Endothelial cell of umbilical vein (primary cell): ENCODE measurements around the gene GRIFIN. TPM values are rescaled to one million over a fixed set of nuclear protein-coding genes. Genes with fewer than 3 reads are reported as not detected.

ENCODE experiments used
- BruUV-seq: library from RNA; stranded (reverse); fragments of 400-500 nt; replicated peaks from 2 replicates; lab custom pipeline; 2021; lab: Mats Ljungman, UMichigan
- CTCF ChIA-PET: fragments of 300-600, 350-600 bp; sonication (Branson Sonifier 250); formaldehyde crosslinking; loops from one replicate; lab custom pipeline; 2021; ENCODE audit warnings: antibody characterized with exemption, inconsistent platforms; lab: Charles Lee
- POLR2A ChIA-PET: fragments of 300-600, 350-600 bp; sonication (Branson Sonifier 250); formaldehyde crosslinking; loops from one replicate; lab custom pipeline; 2021; ENCODE audit warnings: antibody characterized with exemption, inconsistent platforms; lab: Charles Lee
- DNase-seq: peaks from one replicate; pipeline ENCODE4 v3.0.0-alpha.2; 2011; ENCODE audit warnings: low read depth, low spot score
- FAIRE-seq: peaks from 2 replicates; lab custom pipeline; 2011; peaks lifted over from hg19 to GRCh38; lab: Jason Lieb, UNC
- H2AFZ ChIP-seq: 2 replicates; pipeline ENCODE4 v1.6.0; 2012; ENCODE audit warnings: low read depth, low read length, control low read depth, inconsistent platforms
- H3K27ac ChIP-seq: 2 replicates; pipeline ENCODE4 v1.5.1; 2011; ENCODE audit warnings: low read depth, mild to moderate bottlenecking, control low read depth, low read length, moderate library complexity; ENCODE audit not compliant: insufficient read depth
- H3K27me3 ChIP-seq, 2 experiments: 2 replicates each; pipeline versions ENCODE4 v1.6.0 to v1.6.1; 2011; ENCODE audit warnings: low read length in 2 of 2, mixed read lengths in 1 of 2; ENCODE audit not compliant: control insufficient read depth in 2 of 2, insufficient read depth in 2 of 2
- H3K36me3 ChIP-seq, 2 experiments: 2 replicates in 1 of 2; 3 replicates in 1 of 2; pipeline ENCODE4 v1.5.1; 2011; ENCODE audit warnings: low read length in 2 of 2, mild to moderate bottlenecking in 1 of 2, moderate library complexity in 1 of 2; ENCODE audit not compliant: control insufficient read depth in 2 of 2, insufficient read depth in 2 of 2; ENCODE audit errors: extremely low read depth in 1 of 2
- H3K4me1 ChIP-seq: 3 replicates; pipeline ENCODE4 v1.5.1; 2011; ENCODE audit warnings: mild to moderate bottlenecking, low read length; ENCODE audit not compliant: control insufficient read depth, insufficient read depth; ENCODE audit errors: extremely low read depth
- H3K4me2 ChIP-seq: 2 replicates; pipeline ENCODE4 v1.6.1; 2011; ENCODE audit warnings: low read length, control low read depth, mixed read lengths; ENCODE audit not compliant: insufficient read depth
- H3K4me3 ChIP-seq, 3 experiments: fragments of 200-600 bp in 1 of 3; sonication (generic), shearing (Covaris generic) in 1 of 3; replicated peaks in 1 of 3; 2 replicates each; pipeline ENCODE4 v1.5.1; 2011 to 2016; ENCODE audit warnings: control low read depth in 3 of 3, low read length in 3 of 3, mild to moderate bottlenecking in 2 of 3, inconsistent platforms in 1 of 3, low read depth in 1 of 3, moderate library complexity in 1 of 3; ENCODE audit not compliant: insufficient read depth in 1 of 3
- H3K79me2 ChIP-seq: 2 replicates; pipeline ENCODE4 v1.6.0; 2012; ENCODE audit warnings: low read length, inconsistent platforms; ENCODE audit not compliant: control insufficient read depth, insufficient read depth
- H3K9ac ChIP-seq: replicated peaks from 2 replicates; pipeline ENCODE3; 2011; ENCODE audit warnings: low read length, control low read depth; ENCODE audit not compliant: insufficient read depth; ENCODE audit errors: extremely low read depth
- H3K9me1 ChIP-seq: replicated peaks from 3 replicates; pipeline ENCODE4 v1.6.0; 2011; ENCODE audit warnings: mild to moderate bottlenecking, low read length; ENCODE audit not compliant: control insufficient read depth, insufficient read depth; ENCODE audit errors: extremely low read depth
- H3K9me3 ChIP-seq: replicated peaks from 2 replicates; pipeline ENCODE4 v1.5.1; 2012; ENCODE audit warnings: low read length, inconsistent platforms; ENCODE audit not compliant: control insufficient read depth, insufficient read depth
- H4K20me1 ChIP-seq: replicated peaks from 2 replicates; pipeline ENCODE3; 2011; ENCODE audit warnings: mild to moderate bottlenecking, low read length; ENCODE audit not compliant: control insufficient read depth, insufficient read depth; ENCODE audit errors: extremely low read depth
- EZH2 ChIP-seq: IDR thresholded peaks from 2 replicates; pipeline ENCODE4 v1.6.1; 2012; ENCODE audit warnings: borderline replicate concordance, low read depth, mild to moderate bottlenecking, moderate library complexity, low read length, inconsistent platforms; ENCODE audit not compliant: severe bottlenecking
- FOS ChIP-seq: IDR thresholded peaks from 2 replicates; pipeline ENCODE4 v1.6.1; 2011; ENCODE audit warnings: mild to moderate bottlenecking, low read length, moderate library complexity, borderline replicate concordance; ENCODE audit not compliant: insufficient read depth
- GATA2 ChIP-seq: IDR thresholded peaks from 2 replicates; pipeline ENCODE4 v1.7.0; 2011; ENCODE audit warnings: low read depth, mild to moderate bottlenecking, moderate library complexity, mixed read lengths, low read length; ENCODE audit not compliant: insufficient read length, insufficient read depth
- JUN ChIP-seq: IDR thresholded peaks from 2 replicates; pipeline ENCODE4 v1.6.1; 2011; ENCODE audit warnings: borderline replicate concordance, low read depth; ENCODE audit not compliant: insufficient read length, insufficient read depth
- MYC ChIP-seq: IDR thresholded peaks from one replicate; pipeline ENCODE4 v1.6.1; 2011; ENCODE audit warnings: mild to moderate bottlenecking, low read depth, low read length
- POLR2A ChIP-seq: IDR thresholded peaks from 2 replicates; pipeline ENCODE4 v1.6.1; 2012; ENCODE audit warnings: low read depth, mild to moderate bottlenecking, control low read depth, low read length
- POLR2AphosphoS5 ChIP-seq: IDR thresholded peaks from 2 replicates; pipeline ENCODE4 v1.6.1; 2012; ENCODE audit warnings: low read depth, mild to moderate bottlenecking, control low read depth, low read length, moderate library complexity; ENCODE audit not compliant: insufficient read depth
- dilution Hi-C: fragments of 300-500 bp; cut with MboI; formaldehyde crosslinking; loops from one replicate; pipeline ENCODE4 v1.15.0; 2019; ENCODE audit warnings: low sequenced_read_pairs; ENCODE audit not compliant: extremely low pct_ligation_motif_present
- intact Hi-C: fragments of 100-400 bp; cut with micrococcal nuclease; formaldehyde crosslinking; loops from one replicate; pipeline ENCODE4 v1.10.0; 2022
- polyA plus RNA-seq, 4 experiments: library from polyadenylated mRNA; depleted of rRNA in 3 of 4; stranded (reverse) in 3 of 4; unstranded in 1 of 4; fragments of >200 nt; gene quantifications; 2 replicates each; pipeline versions ENCODE4 v1.2.1 to v1.2.3, GENCODE V29; 2011 to 2012; ENCODE audit warnings: missing spikeins in 1 of 4
- total RNA-seq: library from RNA; stranded (reverse); gene quantifications from 2 replicates; pipeline ENCODE4 v1.2.3, GENCODE V29; 2021
- TF ChIP-seq, protein P1 (sequence below): IDR thresholded peaks from 2 replicates; pipeline ENCODE4 v1.6.1; 2011; ENCODE audit not compliant: insufficient read depth, insufficient read length
- TF ChIP-seq, protein P2 (sequence below), 2 donors: IDR thresholded peaks; 1 replicate in 1 of 2; 2 replicates in 1 of 2; pipeline ENCODE4 v1.5.1; 2011; ENCODE audit warnings: low read length in 2 of 2, mild to moderate bottlenecking in 2 of 2, moderate library complexity in 2 of 2, control low read depth in 1 of 2, inconsistent platforms in 1 of 2, low read depth in 1 of 2; ENCODE audit not compliant: insufficient read depth in 1 of 2; ENCODE audit errors: extremely low read depth in 1 of 2

GRIFIN gene
- total and polyA plus RNA-seq, 2 donors (not counting 3 experiments of a cell fraction or from before 2014, with no cell fraction given): not detected

DNA sequence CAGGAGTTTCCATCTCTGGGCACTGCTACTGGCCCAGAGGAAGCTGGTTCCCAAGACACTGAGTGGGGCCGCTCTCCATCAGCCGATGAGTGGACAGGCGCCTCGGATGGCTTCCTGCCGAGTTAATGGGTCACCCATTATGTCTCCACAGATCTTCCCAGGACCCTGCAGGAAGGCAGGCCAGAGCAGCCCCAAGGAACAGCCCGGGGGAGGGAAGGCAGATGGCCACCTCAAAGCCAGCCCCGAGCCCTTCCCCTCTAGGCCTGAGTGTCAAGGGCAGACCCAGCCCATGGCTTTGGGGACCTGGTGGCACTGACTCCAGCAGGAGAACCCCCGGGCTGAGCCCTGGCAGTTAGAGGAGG is 40.0 kb upstream of the GRIFIN start:
- Histone ChIP-seq H3K79me2 (no peaks in the 10 kb centered on the region), H3K27me3 (no peaks in the 10 kb centered on the region), H3K9me3 (no peaks in the 10 kb centered on the region), H3K4me3 (no peak overlapping the region), H3K27ac (no peak overlapping the region), H3K36me3 (no peaks in the 10 kb centered on the region), H2AFZ (no peak overlapping the region), H3K4me1 (peaks cover 20% of the 10 kb centered on the region), H4K20me1 (no peaks in the 10 kb centered on the region), H3K4me2 (no peak overlapping the region), H3K9ac (no peak overlapping the region), H3K9me1 (no peaks in the 10 kb centered on the region)
- ChIA-PET POLR2A (no interaction called here), CTCF (no interaction called here)
- BruUV-seq: no TSS peak
- dilution Hi-C loops: no loop called here
- intact Hi-C loops: no loop called here
- DNase-seq: no peak
- TF ChIP-seq FOS (no peak), GATA2 (no peak), JUN (no peak), POLR2A (no peak), MYC (no peak), EZH2 (no peak), POLR2AphosphoS5 (no peak)
- TF ChIP-seq, protein P1, sequence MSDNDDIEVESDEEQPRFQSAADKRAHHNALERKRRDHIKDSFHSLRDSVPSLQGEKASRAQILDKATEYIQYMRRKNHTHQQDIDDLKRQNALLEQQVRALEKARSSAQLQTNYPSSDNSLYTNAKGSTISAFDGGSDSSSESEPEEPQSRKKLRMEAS: no peak
- TF ChIP-seq, protein P2, sequence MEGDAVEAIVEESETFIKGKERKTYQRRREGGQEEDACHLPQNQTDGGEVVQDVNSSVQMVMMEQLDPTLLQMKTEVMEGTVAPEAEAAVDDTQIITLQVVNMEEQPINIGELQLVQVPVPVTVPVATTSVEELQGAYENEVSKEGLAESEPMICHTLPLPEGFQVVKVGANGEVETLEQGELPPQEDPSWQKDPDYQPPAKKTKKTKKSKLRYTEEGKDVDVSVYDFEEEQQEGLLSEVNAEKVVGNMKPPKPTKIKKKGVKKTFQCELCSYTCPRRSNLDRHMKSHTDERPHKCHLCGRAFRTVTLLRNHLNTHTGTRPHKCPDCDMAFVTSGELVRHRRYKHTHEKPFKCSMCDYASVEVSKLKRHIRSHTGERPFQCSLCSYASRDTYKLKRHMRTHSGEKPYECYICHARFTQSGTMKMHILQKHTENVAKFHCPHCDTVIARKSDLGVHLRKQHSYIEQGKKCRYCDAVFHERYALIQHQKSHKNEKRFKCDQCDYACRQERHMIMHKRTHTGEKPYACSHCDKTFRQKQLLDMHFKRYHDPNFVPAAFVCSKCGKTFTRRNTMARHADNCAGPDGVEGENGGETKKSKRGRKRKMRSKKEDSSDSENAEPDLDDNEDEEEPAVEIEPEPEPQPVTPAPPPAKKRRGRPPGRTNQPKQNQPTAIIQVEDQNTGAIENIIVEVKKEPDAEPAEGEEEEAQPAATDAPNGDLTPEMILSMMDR (IDR thresholded peaks at IDR 0.05; ENCODE audit: extremely low read depth in 1 of 2, insufficient read depth in 1 of 2, low read depth in 1 of 2, low read length in 2 of 2): no peak
- FAIRE-seq: no peak
